ENCODE data around the gene KIF5B. TPM values are rescaled to one million over a fixed set of nuclear protein-coding genes. Genes with fewer than 3 reads are reported as not detected.

Gene KIF5B
- total and polyA plus RNA-seq, 2 of the 4 experiments (the other 2 are of a cell fraction), result 33.5 to 68.5 TPM

- Histone ChIP-seq H4K5ac (ENCODE audit: low read depth, low read length) (no peak overlapping the region), H3K14ac (replicated peaks; ENCODE audit: low read depth, low read length) (no peak overlapping the region), H2BK15ac (ENCODE audit: low read depth, low read length) (no peak overlapping the region), H2BK120ac (ENCODE audit: low read depth, low read length) (no peak overlapping the region), H3K4me3 (ENCODE audit: insufficient read depth, low read depth, low read length) (no peak overlapping the region), H4K8ac (ENCODE audit: low read depth in 2 of 2, low read length in 2 of 2) (no peak overlapping the region), H3K9me1 (ENCODE audit: insufficient read depth, low read length) (peaks cover 11% of the 10 kb centered on the region), H3K36me3 (ENCODE audit: control insufficient read depth, insufficient read depth, low read length) (peaks cover 23% of the 10 kb centered on the region), H3K4me2 (ENCODE audit: low read depth, low read length) (no peak overlapping the region), H2BK20ac (ENCODE audit: low read depth, low read length) (no peak overlapping the region), H3K9me3 (ENCODE audit: control insufficient read depth, insufficient read depth, low read length) (no peaks in the 10 kb centered on the region), H3K4me1 (ENCODE audit: control insufficient read depth, insufficient read depth, low read length) (peaks cover 13% of the 10 kb centered on the region), H3K4ac (ENCODE audit: low read depth, low read length) (no peak overlapping the region), H2AK5ac (ENCODE audit: low read depth, low read length) (no peak overlapping the region), H2AK9ac (replicated peaks; ENCODE audit: low read depth, low read length, poor library complexity) (no peak overlapping the region), H3K9ac (ENCODE audit: low read depth, low read length) (no peak overlapping the region), H2BK5ac (ENCODE audit: low read depth, low read length, poor library complexity, severe bottlenecking) (no peak overlapping the region), H4K91ac (ENCODE audit: insufficient read depth, low read depth, low read length) (no peak overlapping the region), H3K27me3 (ENCODE audit: control insufficient read depth, insufficient read depth, low read length) (no peaks in the 10 kb centered on the region), H3K27ac (ENCODE audit: insufficient read depth, low read length) (no peak overlapping the region), H3K79me1 (ENCODE audit: low read depth in 1 of 2, low read length in 2 of 2) (peaks cover 14 to 67% of the 10 kb centered on the region in 2 experiments), H3K18ac (ENCODE audit: low read depth, low read length) (no peak overlapping the region), H4K20me1 (ENCODE audit: insufficient read depth, low read length) (peaks cover 84% of the 10 kb centered on the region), H3K23ac (ENCODE audit: low read depth, low read length) (no peak overlapping the region), H3K56ac (ENCODE audit: extremely low read depth, insufficient read depth, low read length) (no peak overlapping the region), H2AFZ (replicated peaks; ENCODE audit: low read length, poor library complexity) (no peak overlapping the region)
- ATAC-seq (ENCODE audit: low read depth), result no peak
- CTCF ChIA-PET, result no interaction called here
- BruUV-seq (replicated peaks), result no TSS peak
- TF ChIP-seq MAZ (IDR thresholded peaks at IDR 0.05; ENCODE audit: borderline replicate concordance, low read depth, low read length) (no peak), CTCF (conservative IDR thresholded peaks at IDR 0.05; ENCODE audit: low read depth, low read length) (no peak), BHLHE40 (IDR thresholded peaks at IDR 0.05; ENCODE audit: low read depth, low read length) (no peak), MXI1 (IDR thresholded peaks at IDR 0.05; ENCODE audit: borderline replicate concordance, low read depth, low read length) (no peak), RFX5 (IDR thresholded peaks at IDR 0.05; ENCODE audit: low read depth, low read length) (no peak), FOS (IDR thresholded peaks at IDR 0.05; ENCODE audit: low read depth, low read length) (no peak), CHD1 (IDR thresholded peaks at IDR 0.05; ENCODE audit: low read depth, low read length) (no peak)
- DNase-seq, result no peak
- in situ Hi-C loops (cut with MboI; ENCODE audit: low sequenced_read_pairs) (no loop called here), intact Hi-C loops (cut with micrococcal nuclease) (no loop called here), dilution Hi-C loops (cut with HindIII; ENCODE audit: low sequenced_read_pairs, unreplicated experiment) (no loop called here)
- POLR2A ChIA-PET (ENCODE audit: unreplicated experiment), result no interaction called here
Observed at GRCh38 chr10:32047881-32048280, 8.3 kb downstream of the KIF5B start.
